HCT116 (cell line): Measurements from ENCODE around the gene ZNF202. TPM values are rescaled to one million over a fixed set of nuclear protein-coding genes. Genes with fewer than 3 reads are reported as not detected.
"Not testable (repeated sequence)": the region's sequence is repeated elsewhere in the genome, so short reads cannot be mapped to it uniquely, and the experiment has no call there.

Experiments used
- ATAC-seq: fragments of 200-7000 bp; cut with Tn5 transposase; 2 replicates; pipeline ENCODE4 v1.9.1; 2020; ENCODE audit warnings: mild to moderate bottlenecking, moderate library complexity
- BruUV-seq: library from RNA; stranded (reverse); fragments of 400-500 nt; replicated peaks from 2 replicates; lab custom pipeline; 2021; lab: Mats Ljungman, UMichigan
- CTCF ChIA-PET: fragments of 300-600 bp; sonication (Branson Sonifier 250); formaldehyde crosslinking; loops from one replicate; lab custom pipeline; 2021; ENCODE audit warnings: antibody characterized with exemption; lab: Charles Lee
- POLR2A ChIA-PET: fragments of 300-600, 350-600 bp; sonication (Branson Sonifier 250); formaldehyde crosslinking; loops from one replicate; lab custom pipeline; 2021; ENCODE audit warnings: antibody characterized with exemption; lab: Charles Lee
- RAD21 ChIA-PET, 2 experiments: fragments of 300-600 bp; sonication (Branson Sonifier 250); formaldehyde crosslinking; loops; one replicate each; lab custom pipeline; 2023; ENCODE audit warnings: low total read pairs in 2 of 2; ENCODE audit not compliant: uncharacterized antibody in 2 of 2, unreplicated experiment in 2 of 2, low non-redundant PET in 1 of 2; lab: Charles Lee
- DNase-seq: peaks from one replicate; pipeline ENCODE4 v3.0.0-alpha.2; 2010; ENCODE audit warnings: low read depth, low spot score
- H2AFZ ChIP-seq: fragments of 200-600 bp; shearing (Covaris generic), sonication (generic); 2 replicates; pipeline ENCODE4 v1.6.1; 2017; ENCODE audit warnings: low read depth, mixed run types, mixed read lengths, antibody characterized with exemption, low read length; ENCODE audit not compliant: poor library complexity, severe bottlenecking
- H3K27ac ChIP-seq: 2 replicates; pipeline ENCODE4 v1.5.1; 2012; ENCODE audit warnings: low read depth, low read length
- H3K27me3 ChIP-seq: fragments of 200-600 bp; sonication (generic); 2 replicates; pipeline ENCODE4 v1.6.1; 2016; ENCODE audit warnings: mixed run types, low read length, mixed read lengths; ENCODE audit not compliant: insufficient read depth
- H3K36me3 ChIP-seq, 2 experiments: fragments of 200-500 bp in 1 of 2; fragments of 200-600 bp in 1 of 2; sonication (Bioruptor generic) in 1 of 2; sonication (generic) in 1 of 2; 2 replicates each; pipeline versions ENCODE4 v1.5.1 to v1.6.1; 2014 to 2016; ENCODE audit warnings: low read length in 2 of 2, inconsistent platforms in 1 of 2, mixed read lengths in 1 of 2, mixed run types in 1 of 2; ENCODE audit not compliant: insufficient read depth in 2 of 2, control insufficient read depth in 1 of 2
- H3K4me1 ChIP-seq, 2 experiments: fragments of 200-600 bp in 1 of 2; sonication (generic) in 1 of 2; 2 replicates each; pipeline versions ENCODE4 v1.5.1 to v1.6.1; 2012 to 2017; ENCODE audit warnings: low read length in 2 of 2, inconsistent platforms in 1 of 2, mild to moderate bottlenecking in 1 of 2, mixed read lengths in 1 of 2, mixed run types in 1 of 2, moderate library complexity in 1 of 2; ENCODE audit not compliant: insufficient read depth in 2 of 2, control insufficient read depth in 1 of 2
- H3K4me2 ChIP-seq: fragments of 200-600 bp; sonication (generic); 2 replicates; pipeline ENCODE4 v1.6.1; 2017; ENCODE audit warnings: mixed run types, low read length, mixed read lengths
- H3K4me3 ChIP-seq, 2 experiments: fragments of 200-600 bp in 1 of 2; sonication (generic) in 1 of 2; replicated peaks in 1 of 2; 2 replicates each; pipeline ENCODE4 v1.5.1; 2011 to 2016; ENCODE audit warnings: low read length in 2 of 2, control low read depth in 1 of 2, low read depth in 1 of 2, mild to moderate bottlenecking in 1 of 2, mixed read lengths in 1 of 2, mixed run types in 1 of 2
- H3K79me2 ChIP-seq: fragments of 200-600 bp; sonication (generic); 2 replicates; pipeline ENCODE4 v1.6.1; 2017; ENCODE audit warnings: mild to moderate bottlenecking, mixed run types, low read length, moderate library complexity, mixed read lengths; ENCODE audit not compliant: insufficient read depth
- H3K9ac ChIP-seq: fragments of 200-600 bp; sonication (generic); 2 replicates; pipeline ENCODE4 v1.6.1; 2016; ENCODE audit warnings: low read length, mixed read lengths
- H3K9me2 ChIP-seq: fragments of 200-600 bp; sonication (generic), shearing (Covaris generic); 2 replicates; pipeline ENCODE4 v1.6.1; 2017; ENCODE audit warnings: mixed run types, mild to moderate bottlenecking, moderate library complexity; ENCODE audit not compliant: insufficient read depth
- H3K9me3 ChIP-seq, 2 experiments: fragments of 200-500 bp in 1 of 2; fragments of 200-600 bp in 1 of 2; sonication (Bioruptor generic) in 1 of 2; sonication (generic) in 1 of 2; 2 replicates each; pipeline ENCODE4 v1.6.1; 2014 to 2017; ENCODE audit warnings: low read length in 2 of 2, mixed read lengths in 2 of 2, inconsistent platforms in 1 of 2, low read depth in 1 of 2, mild to moderate bottlenecking in 1 of 2, mixed run types in 1 of 2, moderate library complexity in 1 of 2; ENCODE audit not compliant: control insufficient read depth in 1 of 2, insufficient read depth in 1 of 2
- H4K20me1 ChIP-seq: fragments of 200-600 bp; sonication (generic), shearing (Covaris generic); 2 replicates; pipeline ENCODE4 v1.6.1; 2017; ENCODE audit warnings: mixed run types, mild to moderate bottlenecking, moderate library complexity; ENCODE audit not compliant: insufficient read depth
- TCF7L2 ChIP-seq: IDR thresholded peaks from 2 replicates; pipeline ENCODE4 v1.7.0; 2011; ENCODE audit warnings: borderline replicate concordance, inconsistent platforms; ENCODE audit not compliant: insufficient read depth, insufficient read length; ENCODE audit errors: extremely low read depth
- ZNF274 ChIP-seq: fragments of 200-500 bp; sonication (Bioruptor generic); IDR thresholded peaks from 2 replicates; pipeline ENCODE4 v1.6.1; 2014; ENCODE audit warnings: mild to moderate bottlenecking, low read depth, low read length, inconsistent platforms
- intact Hi-C: fragments of 100-400 bp; cut with micrococcal nuclease; formaldehyde crosslinking; loops from 2 replicates; pipeline ENCODE4 v1.10.0; 2022
- total RNA-seq: library from RNA; stranded (reverse); gene quantifications from one replicate; pipeline ENCODE4 v1.2.1, GENCODE V29; 2021; ENCODE audit not compliant: unreplicated experiment

ZNF202 gene
- total RNA-seq, 1 experiment from 2014 or later = 16.9 TPM

DNA sequence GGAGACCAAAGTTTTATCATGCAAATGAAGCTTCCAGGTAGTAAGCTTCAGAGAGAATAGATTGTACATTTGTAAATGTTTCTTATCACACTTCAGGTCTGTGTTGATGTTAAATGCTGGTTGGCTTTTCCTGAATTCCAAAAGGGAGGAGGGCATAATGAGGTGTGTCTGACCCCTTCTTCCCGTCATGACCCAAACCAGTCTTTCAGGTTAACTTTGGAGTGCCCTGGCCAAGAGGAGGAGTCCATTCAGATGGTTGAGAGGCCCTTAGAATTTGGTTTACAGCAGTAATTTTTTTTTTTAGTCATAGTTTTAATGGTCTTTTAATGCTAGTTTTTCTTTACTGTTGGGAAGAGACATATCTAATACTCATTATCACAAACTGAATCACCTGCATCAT lies 10.3 kb upstream of the ZNF202 start:
- TF ChIP-seq TCF7L2 = no peak
- no peak for TF ChIP-seq ZNF274
- POLR2A ChIA-PET = no interaction called here
- intact Hi-C loops = no loop called here
- Histone ChIP-seq H3K9me3 (no peaks in the 10 kb centered on the region), H3K9ac (no peak overlapping the region), H2AFZ (no peak overlapping the region), H3K36me3 (no peaks in the 10 kb centered on the region), H3K4me2 (no peak overlapping the region), H4K20me1 (no peaks in the 10 kb centered on the region), H3K9me2 (no peaks in the 10 kb centered on the region), H3K27ac (no peak overlapping the region), H3K4me1 (no peaks in the 10 kb centered on the region), H3K4me3 (no peak overlapping the region), H3K27me3 (peaks cover 54% of the 10 kb centered on the region), H3K79me2 (no peaks in the 10 kb centered on the region)
- DNase-seq (no peak), ATAC-seq (no peak)
- CTCF ChIA-PET = no interaction called here
- RAD21 ChIA-PET = no interaction called here
- BruUV-seq = no TSS peak

DNA sequence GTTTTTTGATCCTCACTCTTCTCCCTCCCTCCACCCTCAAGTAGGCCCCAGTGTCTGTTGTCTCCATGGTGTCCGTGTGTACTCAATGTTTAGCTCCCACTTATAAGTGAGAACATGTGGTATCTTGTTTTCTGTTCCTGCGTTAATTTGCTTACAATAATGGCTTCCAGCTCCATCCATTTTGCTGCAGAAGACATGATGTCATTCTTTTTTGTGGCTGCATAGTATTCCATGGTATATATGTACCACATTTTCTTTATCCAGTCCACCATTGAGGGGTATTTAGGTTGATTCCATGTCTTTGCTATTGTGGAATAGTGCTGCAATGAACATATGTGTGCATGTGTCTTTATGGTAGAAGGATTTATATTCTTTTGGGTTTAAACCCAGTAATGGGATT lies 6.9 kb upstream of the ZNF202 start:
- H3K9ac ChIP-seq, H3K36me3 ChIP-seq, H3K27ac ChIP-seq, H3K9me3 ChIP-seq, BruUV-seq, intact Hi-C loops, H3K4me3 ChIP-seq, ATAC-seq, DNase-seq, H2AFZ ChIP-seq, H3K4me1 ChIP-seq, H4K20me1 ChIP-seq, RAD21 ChIA-PET, H3K79me2 ChIP-seq, POLR2A ChIA-PET, CTCF ChIA-PET, H3K9me2 ChIP-seq, H3K4me2 ChIP-seq: not testable (repeated sequence)
- H3K27me3 ChIP-seq = peaks cover 46% of the 10 kb centered on the region
